ENCODE results near the gene PPIE.

- TF ChIP-seq CTCF (IDR thresholded peaks at IDR 0.05; ENCODE audit: low read depth, low read length), result no peak
- no peak for TF ChIP-seq EZH2phosphoT487 (IDR thresholded peaks at IDR 0.05; ENCODE audit: low read depth)
Observed at GRCh38 chr1:39717809-39718208, 20.9 kb upstream of the PPIE start.
